ENCODE measurements around the gene TCAP.

TCAP gene

GRCh38 chr17:39664581-39665561, at the start of gene TCAP:
TSS of gene TCAP (plus strand) at chr17:39665349. CDS start at chr17:39665360, 11 bp downstream.
- DNase-seq (ENCODE audit: low read depth in 2 of 3, low spot score in 1 of 3): no peak

- DNase-seq (ENCODE audit: low read depth in 2 of 3, low spot score in 1 of 3): no peak
These were observed 49.7 kb upstream of the TCAP start for GRCh38 chr17:39615434-39615833.

- DNase-seq (ENCODE audit: low read depth in 2 of 3, low spot score in 1 of 3): no peak
These were observed 48.1 kb upstream of the TCAP start for GRCh38 chr17:39617100-39617445.

GRCh38 chr17:39617446-39618245, 47.5 kb upstream of the TCAP start:
- peak in 1 of 3 donors; percentile 40 for DNase-seq (ENCODE audit: low read depth in 2 of 3, low spot score in 1 of 3)

GRCh38 chr17:39618246-39618913, 46.8 kb upstream of the TCAP start:
- no peak for DNase-seq (ENCODE audit: low read depth in 2 of 3, low spot score in 1 of 3)

GRCh38 chr17:39618956-39619785, 46.0 kb upstream of the TCAP start:
- DNase-seq (ENCODE audit: low read depth in 2 of 3, low spot score in 1 of 3): no peak

GRCh38 chr17:39619786-39620101, 45.4 kb upstream of the TCAP start:
- DNase-seq (ENCODE audit: low read depth in 2 of 3, low spot score in 1 of 3): no peak

- peak; percentile 79 to 95 (median 79) for DNase-seq (ENCODE audit: low read depth in 2 of 3, low spot score in 1 of 3)
These were observed 43.4 kb upstream of the TCAP start for GRCh38 chr17:39621523-39622379.

GRCh38 chr17:39622380-39623006, 42.7 kb upstream of the TCAP start:
- peak; percentile 35 to 45 (median 35) for DNase-seq (ENCODE audit: low read depth in 2 of 3, low spot score in 1 of 3)

GRCh38 chr17:39623356-39623950, 41.7 kb upstream of the TCAP start:
- peak; percentile 73 to 95 (median 83) for DNase-seq (ENCODE audit: low read depth in 2 of 3, low spot score in 1 of 3)

GRCh38 chr17:39624313-39624712, 40.8 kb upstream of the TCAP start:
- DNase-seq (ENCODE audit: low read depth in 2 of 3, low spot score in 1 of 3): no peak

- no peak for DNase-seq (ENCODE audit: low read depth in 2 of 3, low spot score in 1 of 3)
These were observed 39.9 kb upstream of the TCAP start for GRCh38 chr17:39625198-39625785.

GRCh38 chr17:39626171-39627046, 38.7 kb upstream of the TCAP start, which contains the start of gene PPP1R1B:
TSS of gene PPP1R1B (plus strand) at chr17:39626952. CDS start at chr17:39627393, 441 bp downstream.
- DNase-seq (ENCODE audit: low read depth in 2 of 3, low spot score in 1 of 3): no peak

- DNase-seq (ENCODE audit: low read depth in 2 of 3, low spot score in 1 of 3): no peak
These were observed 38.0 kb upstream of the TCAP start for GRCh38 chr17:39627047-39627711.

GRCh38 chr17:39627712-39628516, 37.2 kb upstream of the TCAP start:
- no peak for DNase-seq (ENCODE audit: low read depth in 2 of 3, low spot score in 1 of 3)

Data from stimulated activated CD4-positive, alpha-beta T cell treated with anti-CD3 and anti-CD28 coated beads, Interleukin-12 subunit alpha, Interleukin-12 subunit beta, amount 100 ng/mL, for 48 hours (primary cell).